Mesenchymal stem cell (in vitro differentiated cells and primary cell): ENCODE results near the gene ARHGAP15.
A peak's percentile ranks its signal among the peaks of the same experiment; 100 is the strongest.

Experiments
- DNase-seq: peaks from one replicate; pipeline ENCODE4 v3.0.0-alpha.2; 2013
- H2AFZ ChIP-seq: one replicate; pipeline ENCODE4 v1.6.1; 2013; ENCODE audit warnings: low read depth, mild to moderate bottlenecking, control low read depth, inconsistent platforms, low read length, moderate library complexity
- H2AK5ac ChIP-seq: 2 replicates; pipeline ENCODE4 v1.6.1; 2013; ENCODE audit warnings: low read length, moderate library complexity, mild to moderate bottlenecking, inconsistent platforms; ENCODE audit not compliant: severe bottlenecking
- H2BK120ac ChIP-seq: one replicate; pipeline ENCODE4 v1.6.1; 2013; ENCODE audit warnings: low read depth, mild to moderate bottlenecking, inconsistent platforms, low read length, moderate library complexity
- H2BK12ac ChIP-seq, 2 experiments: one replicate each; pipeline ENCODE4 v1.6.1; 2013; ENCODE audit warnings: inconsistent platforms in 2 of 2, low read length in 2 of 2, mild to moderate bottlenecking in 2 of 2, moderate library complexity in 2 of 2, control low read depth in 1 of 2
- H2BK15ac ChIP-seq: one replicate; pipeline ENCODE4 v1.6.1; 2013; ENCODE audit warnings: mild to moderate bottlenecking, low read depth, inconsistent platforms; ENCODE audit not compliant: poor library complexity, severe bottlenecking
- H2BK5ac ChIP-seq: 2 replicates; pipeline ENCODE4 v1.6.1; 2013; ENCODE audit warnings: low read depth, mild to moderate bottlenecking, low read length, control low read depth, inconsistent platforms; ENCODE audit not compliant: poor library complexity, severe bottlenecking
- H3K14ac ChIP-seq, 2 experiments: one replicate each; pipeline ENCODE4 v1.6.1; 2013; ENCODE audit warnings: inconsistent platforms in 2 of 2, low read length in 2 of 2, control low read depth in 1 of 2, mild to moderate bottlenecking in 1 of 2, moderate library complexity in 1 of 2
- H3K18ac ChIP-seq, 2 experiments: one replicate each; pipeline ENCODE4 v1.6.1; 2013; ENCODE audit warnings: inconsistent platforms in 2 of 2, low read length in 2 of 2, control low read depth in 1 of 2, low read depth in 1 of 2, mild to moderate bottlenecking in 1 of 2
- H3K23ac ChIP-seq, 2 experiments: one replicate each; pipeline ENCODE4 v1.6.1; 2013; ENCODE audit warnings: inconsistent platforms in 2 of 2, low read length in 2 of 2, mild to moderate bottlenecking in 2 of 2, moderate library complexity in 2 of 2, control low read depth in 1 of 2
- H3K27ac ChIP-seq: 2 replicates; pipeline ENCODE4 v1.5.1; 2013; ENCODE audit warnings: mild to moderate bottlenecking, moderate library complexity, low read length, control low read depth, inconsistent platforms; ENCODE audit not compliant: poor library complexity, severe bottlenecking
- H3K27me3 ChIP-seq, 2 experiments: 2 replicates each; pipeline versions ENCODE4 v1.6.1 to v1.7.0; 2013; ENCODE audit warnings: low read length in 2 of 2, mild to moderate bottlenecking in 2 of 2, moderate library complexity in 2 of 2, control low read depth in 1 of 2, inconsistent platforms in 1 of 2; ENCODE audit not compliant: control insufficient read depth in 1 of 2, insufficient read depth in 1 of 2
- H3K36me3 ChIP-seq, 2 experiments: 2 replicates each; pipeline versions ENCODE4 v1.6.1 to v1.7.0; 2013; ENCODE audit warnings: low read length in 2 of 2, control low read depth in 1 of 2, inconsistent platforms in 1 of 2, low read depth in 1 of 2, mild to moderate bottlenecking in 1 of 2; ENCODE audit not compliant: insufficient read depth in 2 of 2, control insufficient read depth in 1 of 2
- H3K4ac ChIP-seq, 2 experiments: one replicate each; pipeline ENCODE4 v1.6.1; 2013; ENCODE audit warnings: inconsistent platforms in 2 of 2, low read length in 2 of 2, mild to moderate bottlenecking in 2 of 2, moderate library complexity in 2 of 2, control low read depth in 1 of 2, low read depth in 1 of 2
- H3K4me1 ChIP-seq: 2 replicates; pipeline ENCODE4 v1.6.1; 2013; ENCODE audit warnings: low read depth, low read length, control low read depth; ENCODE audit not compliant: control insufficient read depth, insufficient read depth
- H3K4me2 ChIP-seq: 2 replicates; pipeline ENCODE4 v1.6.1; 2013; ENCODE audit warnings: low read length, mild to moderate bottlenecking, inconsistent platforms; ENCODE audit not compliant: poor library complexity, severe bottlenecking
- H3K4me3 ChIP-seq, 2 experiments: 2 replicates each; pipeline versions ENCODE4 v1.5.1 to v1.7.0; 2013; ENCODE audit warnings: low read length in 2 of 2, mild to moderate bottlenecking in 2 of 2, control low read depth in 1 of 2, low read depth in 1 of 2; ENCODE audit not compliant: insufficient read depth in 1 of 2
- H3K79me1 ChIP-seq: replicated peaks from 2 replicates; pipeline ENCODE4 v1.6.1; 2013; ENCODE audit warnings: mild to moderate bottlenecking, control low read depth, low read length, inconsistent platforms; ENCODE audit not compliant: poor library complexity, severe bottlenecking
- H3K9ac ChIP-seq: 2 replicates; pipeline ENCODE4 v1.7.0; 2013; ENCODE audit warnings: mild to moderate bottlenecking, low read length, moderate library complexity
- H3K9me3 ChIP-seq: 2 replicates; pipeline ENCODE4 v1.7.0; 2013; ENCODE audit warnings: mild to moderate bottlenecking, low read length; ENCODE audit not compliant: control insufficient read depth
- H4K8ac ChIP-seq: one replicate; pipeline ENCODE4 v1.6.1; 2013; ENCODE audit warnings: inconsistent platforms, mild to moderate bottlenecking, low read length, moderate library complexity
- H4K91ac ChIP-seq: one replicate; pipeline ENCODE4 v1.6.1; 2013; ENCODE audit warnings: mild to moderate bottlenecking, low read length, inconsistent platforms
- whole genome bisulfite sequencing: methylation state at CpG from one replicate; pipeline ENCODE4 v1.1.7; 2013; ENCODE audit warnings: mixed read lengths; 5-methylcytosine and 5-hydroxymethylcytosine counted together

The ARHGAP15 gene

GRCh38 chr2:143417428-143417827, 288.2 kb downstream of the ARHGAP15 start:
- no peak overlapping the region for H3K4me2 ChIP-seq
- H2AK5ac ChIP-seq = no peak overlapping the region
- no peak overlapping the region for H4K91ac ChIP-seq
- H2BK15ac ChIP-seq = no peak overlapping the region
- H3K9ac ChIP-seq = no peak overlapping the region
- no peak overlapping the region for H3K4ac ChIP-seq
- H3K18ac ChIP-seq = no peak overlapping the region
- no peak for DNase-seq
- H2BK120ac ChIP-seq = no peak overlapping the region
- no peak overlapping the region for H4K8ac ChIP-seq
- no peak overlapping the region for H3K23ac ChIP-seq
- no peak overlapping the region for H2BK12ac ChIP-seq
- H3K36me3 ChIP-seq = no peaks in the 10 kb centered on the region
- H3K4me3 ChIP-seq = no peak overlapping the region
- H2BK5ac ChIP-seq = no peak overlapping the region
- no peaks in the 10 kb centered on the region for H3K27me3 ChIP-seq
- WGBS = 100% methylated on average over 1 of the region's 2 CpGs
- H3K79me1 ChIP-seq = no peaks in the 10 kb centered on the region
- H3K27ac ChIP-seq = no peak overlapping the region
- H3K4me1 ChIP-seq = no peaks in the 10 kb centered on the region
- H3K9me3 ChIP-seq = no peaks in the 10 kb centered on the region
- no peak overlapping the region for H2AFZ ChIP-seq
- no peak overlapping the region for H3K14ac ChIP-seq

DNA sequence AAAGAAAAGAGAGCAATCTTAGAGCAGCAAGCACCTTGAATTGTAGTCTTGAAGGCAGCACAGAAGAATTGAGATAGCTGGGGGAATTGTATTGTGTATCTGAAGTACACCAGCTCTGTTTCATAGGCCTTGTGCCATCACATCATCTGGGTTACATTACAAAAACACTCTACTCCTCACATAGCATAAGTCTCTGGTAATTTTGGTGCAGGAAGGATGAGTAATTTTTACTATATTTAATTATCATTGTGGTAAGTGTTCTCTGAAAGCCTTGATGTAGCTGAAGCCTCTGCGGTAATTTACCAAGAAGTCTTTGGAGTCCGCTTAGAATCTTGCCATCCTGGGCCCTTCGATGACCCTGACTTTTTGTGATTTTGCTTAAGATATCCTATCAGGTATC, 291.1 kb downstream of the ARHGAP15 start:
- H3K9ac ChIP-seq = no peak overlapping the region
- no peak overlapping the region for H2BK120ac ChIP-seq
- no peaks in the 10 kb centered on the region for H3K79me1 ChIP-seq
- no peak overlapping the region for H2BK12ac ChIP-seq
- no peak overlapping the region for H3K18ac ChIP-seq
- H2BK5ac ChIP-seq = no peak overlapping the region
- H2AFZ ChIP-seq = no peak overlapping the region
- H3K36me3 ChIP-seq = no peaks in the 10 kb centered on the region
- 64% methylated on average over 3 of the region's 3 CpGs for WGBS
- no peak overlapping the region for H2AK5ac ChIP-seq
- H3K14ac ChIP-seq = no peak overlapping the region
- no peak overlapping the region for H3K27ac ChIP-seq
- H3K4me1 ChIP-seq = no peaks in the 10 kb centered on the region
- H3K4me2 ChIP-seq = no peak overlapping the region
- H3K27me3 ChIP-seq = no peaks in the 10 kb centered on the region
- H3K4ac ChIP-seq = no peak overlapping the region
- no peak overlapping the region for H2BK15ac ChIP-seq
- no peak overlapping the region for H3K23ac ChIP-seq
- no peak overlapping the region for H3K4me3 ChIP-seq
- H4K8ac ChIP-seq = no peak overlapping the region
- no peaks in the 10 kb centered on the region for H3K9me3 ChIP-seq
- no peak for DNase-seq
- no peak overlapping the region for H4K91ac ChIP-seq

DNA sequence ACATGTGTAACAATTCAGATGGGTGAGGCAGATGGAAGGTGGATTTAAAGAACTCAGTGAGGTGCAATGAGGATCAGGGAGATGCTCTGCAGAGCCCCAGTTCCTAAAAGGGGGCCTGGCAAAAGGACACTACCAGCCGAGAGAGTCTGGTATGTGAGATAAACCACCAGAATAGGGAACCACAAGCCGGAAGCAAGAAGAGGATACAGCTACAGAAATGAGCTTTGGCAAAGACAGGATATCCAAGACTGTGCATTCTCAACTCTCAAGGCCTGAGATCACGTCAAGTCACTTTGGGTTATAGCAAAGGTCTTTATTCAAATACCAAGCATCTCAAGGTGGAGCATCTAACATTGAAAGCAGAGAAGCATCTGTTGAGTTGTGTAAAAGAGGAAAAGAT, 293.5 kb downstream of the ARHGAP15 start:
- H3K4me3 ChIP-seq = no peak overlapping the region
- H4K91ac ChIP-seq = no peak overlapping the region
- no peak for DNase-seq
- no peaks in the 10 kb centered on the region for H3K79me1 ChIP-seq
- no peak overlapping the region for H3K9ac ChIP-seq
- no peak overlapping the region for H2BK15ac ChIP-seq
- H3K4me1 ChIP-seq = no peaks in the 10 kb centered on the region
- no peak overlapping the region for H3K14ac ChIP-seq
- no peaks in the 10 kb centered on the region for H3K27me3 ChIP-seq
- H2BK12ac ChIP-seq = no peak overlapping the region
- H2AFZ ChIP-seq = no peak overlapping the region
- H4K8ac ChIP-seq = no peak overlapping the region
- H3K4me2 ChIP-seq = no peak overlapping the region
- H3K27ac ChIP-seq = no peak overlapping the region
- H3K36me3 ChIP-seq = no peaks in the 10 kb centered on the region
- no peak overlapping the region for H3K18ac ChIP-seq
- H2AK5ac ChIP-seq = no peak overlapping the region
- H2BK120ac ChIP-seq = no peak overlapping the region
- no peak overlapping the region for H3K4ac ChIP-seq
- WGBS = 91% methylated on average over 3 of the region's 3 CpGs
- no peak overlapping the region for H2BK5ac ChIP-seq
- H3K23ac ChIP-seq = no peak overlapping the region
- no peaks in the 10 kb centered on the region for H3K9me3 ChIP-seq

- H2BK5ac ChIP-seq = no peak overlapping the region
- H2BK15ac ChIP-seq = no peak overlapping the region
- H4K91ac ChIP-seq = no peak overlapping the region
- H3K4me1 ChIP-seq = no peaks in the 10 kb centered on the region
- H3K9me3 ChIP-seq = no peaks in the 10 kb centered on the region
- no peak overlapping the region for H2AFZ ChIP-seq
- H3K27me3 ChIP-seq = no peaks in the 10 kb centered on the region
- no peak overlapping the region for H3K4me3 ChIP-seq
- no peak for DNase-seq
- H2BK120ac ChIP-seq = no peak overlapping the region
- H3K36me3 ChIP-seq = no peaks in the 10 kb centered on the region
- no peak overlapping the region for H2AK5ac ChIP-seq
- no peak overlapping the region for H3K14ac ChIP-seq
- H3K4ac ChIP-seq = no peak overlapping the region
- H2BK12ac ChIP-seq = no peak overlapping the region
- no peak overlapping the region for H4K8ac ChIP-seq
- no peak overlapping the region for H3K4me2 ChIP-seq
- no peak overlapping the region for H3K23ac ChIP-seq
- 83% methylated on average over 1 of the region's 1 CpG for WGBS
- no peak overlapping the region for H3K9ac ChIP-seq
- H3K18ac ChIP-seq = no peak overlapping the region
- H3K79me1 ChIP-seq = no peaks in the 10 kb centered on the region
- H3K27ac ChIP-seq = peak overlapping the region; percentile 64
Observed at GRCh38 chr2:143425896-143426295, 296.7 kb downstream of the ARHGAP15 start.
